ENCODE results near the gene RFC2.

RFC2 gene

GRCh38 chr7:74190259-74190658 lies 63.9 kb downstream of the RFC2 start:
- no peak for DNase-seq (ENCODE audit: low spot score)

GRCh38 chr7:74187915-74188675 lies 66.1 kb downstream of the RFC2 start:
- DNase-seq (ENCODE audit: low spot score): peak; percentile 54

GRCh38 chr7:74185636-74186035 lies 68.6 kb downstream of the RFC2 start:
- no peak for DNase-seq (ENCODE audit: low spot score)

- DNase-seq (ENCODE audit: low spot score): no peak
Observed at GRCh38 chr7:74185016-74185415, 69.2 kb downstream of the RFC2 start.

DNA sequence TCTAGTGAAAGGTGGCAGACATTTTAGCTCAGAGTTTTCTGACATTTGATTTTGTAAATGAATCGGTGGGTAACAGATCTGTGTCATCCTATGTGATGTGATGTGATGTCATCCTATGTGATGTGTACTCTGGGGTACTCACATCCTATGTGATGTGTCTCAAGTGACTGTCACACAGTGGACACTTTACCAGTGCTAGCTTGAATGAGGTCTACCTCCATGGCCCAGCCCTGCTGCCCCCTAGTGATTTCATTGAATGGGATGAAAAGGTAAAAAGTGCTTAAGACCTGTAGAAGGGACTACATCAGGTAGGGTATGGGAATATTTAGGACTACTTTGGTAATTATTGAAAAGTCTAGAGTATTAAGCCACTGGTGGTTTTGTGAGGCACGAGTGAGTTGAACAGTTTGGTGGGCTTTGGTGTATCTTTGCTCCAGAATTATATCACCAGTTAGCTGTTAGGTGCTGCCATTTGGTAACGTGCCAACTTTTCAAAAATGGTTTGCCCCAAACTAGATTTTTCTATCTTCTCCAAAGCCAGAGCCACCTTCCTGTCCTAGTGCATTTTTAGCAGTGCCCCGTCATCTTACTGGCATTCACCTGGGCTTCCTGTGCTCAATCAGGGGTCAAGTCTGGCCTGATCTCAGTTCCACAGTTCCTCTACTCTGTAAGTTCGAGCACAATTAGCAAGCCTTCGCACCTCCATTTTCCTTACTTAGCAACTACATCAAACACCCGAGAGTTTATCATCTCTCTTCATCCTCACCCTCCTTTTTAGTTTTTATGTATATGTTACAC lies 70.3 kb downstream of the RFC2 start:
- no peak for DNase-seq (ENCODE audit: low spot score)

- DNase-seq (ENCODE audit: low spot score): no peak
Observed at GRCh38 chr7:74183142-74183541, 71.1 kb downstream of the RFC2 start.

GRCh38 chr7:74182453-74183090 lies 71.6 kb downstream of the RFC2 start:
- DNase-seq (ENCODE audit: low spot score): no peak

DNA sequence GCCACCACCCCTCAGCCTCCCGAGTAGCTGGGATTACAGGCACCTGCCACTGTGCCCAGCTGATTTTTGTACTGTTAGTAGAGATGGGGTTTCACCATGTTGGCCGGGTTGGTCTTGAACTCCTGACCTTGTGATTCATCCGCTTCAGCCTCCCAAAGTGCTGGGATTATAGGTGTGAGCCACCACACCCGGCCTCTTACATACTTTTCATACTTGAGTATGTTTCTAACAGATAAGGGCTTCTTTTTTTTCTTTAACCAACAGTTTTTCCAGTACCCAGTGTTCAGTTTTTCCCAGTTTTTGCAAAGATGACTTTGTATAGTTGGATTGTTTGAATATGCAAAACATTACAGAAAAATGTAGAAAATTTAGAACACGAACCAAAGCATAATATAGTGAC lies 72.4 kb downstream of the RFC2 start:
- no peak for DNase-seq (ENCODE audit: low spot score)
